ENCODE data around the gene IFNL3. TPM values are rescaled to one million over a fixed set of nuclear protein-coding genes. Genes with fewer than 3 reads are reported as not detected.

The IFNL3 gene
- total RNA-seq, 1 donor from 2014 or later: not detected

- Mint-ChIP-seq H3K4me3 (no peak overlapping the region), H3K9me3 (no peaks in the 10 kb centered on the region), H3K27ac (no peak overlapping the region), H3K4me1 (peaks cover 13% of the 10 kb centered on the region), H3K36me3 (no peaks in the 10 kb centered on the region), H3K27me3 (ENCODE audit: low read depth) (peaks cover 10% of the 10 kb centered on the region)
- no peak for TF ChIP-seq CTCF (IDR thresholded peaks at IDR 0.05; ENCODE audit: unreplicated experiment)
- DNase-seq (ENCODE audit: low spot score in 2 of 2, unreplicated experiment in 2 of 2): no peak
Measured at GRCh38 chr19:39206122-39206521, 38.7 kb downstream of the IFNL3 start.

- Mint-ChIP-seq H3K9me3 (no peaks in the 10 kb centered on the region), H3K4me3 (no peak overlapping the region), H3K27me3 (ENCODE audit: low read depth) (peaks cover 13% of the 10 kb centered on the region), H3K27ac (no peak overlapping the region), H3K36me3 (no peaks in the 10 kb centered on the region), H3K4me1 (peaks cover 13% of the 10 kb centered on the region)
- no peak for DNase-seq (ENCODE audit: low spot score in 2 of 2, unreplicated experiment in 2 of 2)
- no peak for TF ChIP-seq CTCF (IDR thresholded peaks at IDR 0.05; ENCODE audit: unreplicated experiment)
Measured at GRCh38 chr19:39205449-39205764, 39.4 kb downstream of the IFNL3 start.

- Mint-ChIP-seq H3K27me3 (ENCODE audit: low read depth) (peaks cover 18% of the 10 kb centered on the region), H3K4me3 (no peak within 1 kb of the TSS), H3K9me3 (no peaks in the 10 kb centered on the region), H3K27ac (peak within 1 kb of the TSS; percentile 48), H3K36me3 (no peaks in the 10 kb centered on the region), H3K4me1 (peaks cover 13% of the 10 kb centered on the region)
- DNase-seq (ENCODE audit: low spot score in 2 of 2, unreplicated experiment in 2 of 2): no peak
- no peak for TF ChIP-seq CTCF (IDR thresholded peaks at IDR 0.05; ENCODE audit: unreplicated experiment)
Measured at GRCh38 chr19:39203372-39204341, 41.1 kb downstream of the IFNL3 start, which contains the start of gene SYCN. Gene SYCN, minus strand, starts transcription at chr19:39204263. Its CDS starts 9 bp downstream, at chr19:39204254.

GRCh38 chr19:39202998-39203355 lies 41.8 kb downstream of the IFNL3 start:
- no peak for DNase-seq (ENCODE audit: low spot score in 2 of 2, unreplicated experiment in 2 of 2)
- no peaks in the 10 kb centered on the region for H3K9me3 Mint-ChIP-seq
- no peaks in the 10 kb centered on the region for H3K36me3 Mint-ChIP-seq
- peaks cover 13% of the 10 kb centered on the region for H3K4me1 Mint-ChIP-seq
- peaks cover 21% of the 10 kb centered on the region for H3K27me3 Mint-ChIP-seq (ENCODE audit: low read depth)
- no peak for TF ChIP-seq CTCF (IDR thresholded peaks at IDR 0.05; ENCODE audit: unreplicated experiment)
- no peak overlapping the region for H3K27ac Mint-ChIP-seq
- H3K4me3 Mint-ChIP-seq: no peak overlapping the region

GRCh38 chr19:39200803-39201115 lies 44.0 kb downstream of the IFNL3 start:
- Mint-ChIP-seq H3K36me3 (no peaks in the 10 kb centered on the region), H3K9me3 (no peaks in the 10 kb centered on the region), H3K4me3 (no peak overlapping the region), H3K4me1 (peaks cover 23% of the 10 kb centered on the region), H3K27ac (no peak overlapping the region), H3K27me3 (ENCODE audit: low read depth) (peaks cover 36% of the 10 kb centered on the region)
- TF ChIP-seq CTCF (IDR thresholded peaks at IDR 0.05; ENCODE audit: unreplicated experiment): no peak
- DNase-seq (ENCODE audit: low spot score in 2 of 2, unreplicated experiment in 2 of 2): no peak

Measured in mesothelial cell of epicardium (in vitro differentiated cells).